ENCODE data around the gene WDFY2. TPM values are rescaled to one million over a fixed set of nuclear protein-coding genes. Genes with fewer than 3 reads are reported as not detected.

WDFY2 gene
- total RNA-seq, 1 donor from 2014 or later: 11.1 TPM

DNA sequence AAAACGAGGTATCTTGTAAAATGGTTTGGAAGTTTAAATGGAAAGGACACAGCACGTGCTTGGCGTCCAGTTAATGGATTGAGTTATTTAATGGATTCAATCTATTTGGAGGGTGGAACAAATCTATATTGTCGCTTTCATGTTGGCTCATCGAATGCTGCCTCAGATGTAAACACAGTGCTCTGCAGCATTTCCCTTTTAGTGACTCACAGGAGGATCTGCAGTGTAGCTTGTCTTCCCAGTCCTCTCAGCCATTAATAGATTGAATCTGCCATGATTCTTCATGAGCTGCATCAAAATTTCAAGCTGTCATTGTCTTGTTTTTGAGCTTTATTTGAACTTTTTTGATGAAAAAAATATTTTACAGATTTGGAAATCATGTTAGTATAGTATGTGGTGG lies 175.0 kb downstream of the WDFY2 start:
- H3K27me3 ChIP-seq (ENCODE audit: control insufficient read depth, insufficient read depth, low read length): no peaks in the 10 kb centered on the region
- H3K36me3 ChIP-seq (ENCODE audit: control insufficient read depth, insufficient read depth, low read length): no peaks in the 10 kb centered on the region
- no peak for DNase-seq (ENCODE audit: low read depth)
- H3K4me3 ChIP-seq (ENCODE audit: low read depth, low read length): no peak overlapping the region
- TF ChIP-seq CTCF (IDR thresholded peaks at IDR 0.05; ENCODE audit: insufficient read depth, low read length, poor library complexity, severe bottlenecking): no peak

DNA sequence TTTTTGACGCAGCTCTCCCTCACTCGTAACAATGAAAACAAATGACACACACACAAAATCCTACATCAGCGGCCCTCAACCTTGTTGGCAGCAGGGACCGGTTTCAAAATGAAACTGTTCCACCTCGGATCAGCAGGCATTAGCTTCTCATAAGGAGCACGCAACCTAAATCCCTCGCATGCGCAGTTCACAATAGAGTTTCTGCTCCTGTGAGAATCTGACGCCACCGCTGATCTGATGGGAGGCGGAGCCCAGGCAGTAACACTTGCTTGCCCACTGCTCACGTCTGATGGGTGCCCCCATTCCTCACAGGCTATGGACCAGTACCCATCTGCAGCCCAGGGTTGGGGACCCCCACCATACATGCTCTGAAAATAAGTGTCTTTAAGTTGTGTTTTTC lies 176.3 kb downstream of the WDFY2 start:
- no peak overlapping the region for H3K4me3 ChIP-seq (ENCODE audit: low read depth, low read length)
- DNase-seq (ENCODE audit: low read depth): no peak
- no peak for TF ChIP-seq CTCF (IDR thresholded peaks at IDR 0.05; ENCODE audit: insufficient read depth, low read length, poor library complexity, severe bottlenecking)
- H3K27me3 ChIP-seq (ENCODE audit: control insufficient read depth, insufficient read depth, low read length): no peaks in the 10 kb centered on the region
- no peaks in the 10 kb centered on the region for H3K36me3 ChIP-seq (ENCODE audit: control insufficient read depth, insufficient read depth, low read length)

DNA sequence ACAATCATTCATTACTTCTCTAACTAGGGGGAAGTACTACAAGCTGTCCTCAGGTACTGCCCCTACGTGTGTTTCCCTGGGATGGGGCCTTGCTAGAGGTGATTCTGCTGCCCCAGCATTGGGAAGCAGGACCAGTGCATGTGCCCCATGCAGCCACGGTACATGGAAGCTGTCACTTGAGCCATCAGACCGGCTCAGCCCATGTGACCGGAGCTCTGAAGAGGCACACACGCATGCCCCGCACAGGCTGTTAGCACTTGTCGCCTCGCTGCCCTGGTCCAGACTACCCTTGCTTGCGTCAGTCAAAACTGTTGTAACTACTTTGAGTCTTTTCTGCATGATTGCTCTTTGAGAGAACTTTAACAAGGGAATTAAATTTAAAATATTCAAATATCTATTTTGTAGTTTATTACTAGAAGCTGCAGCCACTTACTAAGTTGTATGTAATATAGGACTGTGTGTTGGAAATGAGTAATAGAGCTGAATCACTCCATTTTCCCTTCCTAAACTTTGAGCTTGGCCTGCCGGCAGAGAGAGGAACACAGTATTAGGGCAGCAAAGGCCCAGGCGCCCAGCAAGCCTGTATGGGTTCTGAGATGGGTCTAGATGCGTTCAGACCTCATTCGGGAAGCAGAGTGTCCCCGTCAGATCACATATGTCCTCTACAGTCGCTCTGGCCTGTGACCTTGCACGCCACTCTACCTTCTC lies 177.5 kb downstream of the WDFY2 start:
- Histone ChIP-seq H3K36me3 (ENCODE audit: control insufficient read depth, insufficient read depth, low read length) (peaks cover 1% of the 10 kb centered on the region), H3K27me3 (ENCODE audit: control insufficient read depth, insufficient read depth, low read length) (no peaks in the 10 kb centered on the region), H3K4me3 (ENCODE audit: low read depth, low read length) (no peak overlapping the region)
- no peak for TF ChIP-seq CTCF (IDR thresholded peaks at IDR 0.05; ENCODE audit: insufficient read depth, low read length, poor library complexity, severe bottlenecking)
- DNase-seq (ENCODE audit: low read depth): no peak

GRCh38 chr13:51763486-51763885 lies 179.2 kb downstream of the WDFY2 start:
- no peak overlapping the region for H3K4me3 ChIP-seq (ENCODE audit: low read depth, low read length)
- no peak for DNase-seq (ENCODE audit: low read depth)
- no peaks in the 10 kb centered on the region for H3K27me3 ChIP-seq (ENCODE audit: control insufficient read depth, insufficient read depth, low read length)
- TF ChIP-seq CTCF (IDR thresholded peaks at IDR 0.05; ENCODE audit: insufficient read depth, low read length, poor library complexity, severe bottlenecking): no peak
- peaks cover 2% of the 10 kb centered on the region for H3K36me3 ChIP-seq (ENCODE audit: control insufficient read depth, insufficient read depth, low read length)

DNA sequence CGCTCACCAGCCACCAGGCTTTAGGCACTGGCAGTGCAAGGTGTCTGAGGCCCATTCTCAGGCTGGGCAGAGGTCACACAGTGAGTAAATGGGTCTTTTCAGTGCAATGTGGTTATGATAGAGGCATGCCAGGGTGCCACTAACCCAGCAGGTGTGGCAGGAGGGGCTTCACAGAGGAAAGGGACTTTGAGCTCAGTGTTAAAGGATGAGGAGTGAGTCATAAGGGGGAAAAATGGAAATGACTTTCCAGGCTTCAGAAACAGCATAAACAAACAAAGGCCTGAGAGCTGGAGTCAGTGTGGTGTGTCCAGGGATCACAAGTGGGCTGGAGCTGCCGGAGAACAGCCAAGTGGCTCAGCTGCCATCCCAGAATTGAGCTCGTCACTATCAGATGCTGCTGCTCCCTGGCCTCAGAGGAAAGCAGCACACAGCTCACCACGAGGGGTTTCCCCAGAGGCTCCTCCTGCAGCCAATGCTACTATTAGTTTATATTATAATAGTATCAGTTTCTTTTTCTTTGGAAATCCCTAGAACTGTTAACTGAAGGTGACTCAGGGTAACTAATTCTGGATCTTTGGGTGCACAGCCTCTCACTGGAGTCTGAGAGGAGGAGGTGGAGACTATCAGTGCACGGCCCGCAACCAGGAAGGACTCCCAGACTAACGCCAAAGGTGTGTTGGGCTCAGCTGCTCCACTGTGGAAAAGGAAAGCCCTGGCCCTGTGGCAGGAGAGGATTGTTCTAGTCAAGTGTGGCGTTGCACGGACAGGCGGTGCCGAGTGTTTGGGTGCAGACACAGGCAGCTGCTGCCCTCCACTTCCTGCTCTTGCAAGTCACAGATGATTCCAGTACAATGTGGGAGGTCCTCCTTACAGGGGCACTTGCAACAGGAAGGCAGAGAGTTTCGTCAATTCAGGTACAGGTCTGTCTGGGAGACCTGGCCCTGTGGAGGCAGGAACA lies 180.2 kb downstream of the WDFY2 start:
- DNase-seq (ENCODE audit: low read depth): peak; percentile 70
- no peaks in the 10 kb centered on the region for H3K27me3 ChIP-seq (ENCODE audit: control insufficient read depth, insufficient read depth, low read length)
- TF ChIP-seq CTCF (IDR thresholded peaks at IDR 0.05; ENCODE audit: insufficient read depth, low read length, poor library complexity, severe bottlenecking): no peak
- peaks cover 2% of the 10 kb centered on the region for H3K36me3 ChIP-seq (ENCODE audit: control insufficient read depth, insufficient read depth, low read length)
- H3K4me3 ChIP-seq (ENCODE audit: low read depth, low read length): no peak overlapping the region
